Activated CD8-positive, alpha-beta memory T cell treated with anti-CD3 and anti-CD28 coated beads for 1 hour (primary cell): ENCODE data around the gene FAM124B.

Experiments used
- DNase-seq, 2 donors: peaks; one replicate each; pipeline ENCODE4 v3.0.0-alpha.2; 2020; ENCODE audit warnings: low read depth in 1 of 2; ENCODE audit errors: extremely low read depth in 1 of 2

The FAM124B gene

DNA sequence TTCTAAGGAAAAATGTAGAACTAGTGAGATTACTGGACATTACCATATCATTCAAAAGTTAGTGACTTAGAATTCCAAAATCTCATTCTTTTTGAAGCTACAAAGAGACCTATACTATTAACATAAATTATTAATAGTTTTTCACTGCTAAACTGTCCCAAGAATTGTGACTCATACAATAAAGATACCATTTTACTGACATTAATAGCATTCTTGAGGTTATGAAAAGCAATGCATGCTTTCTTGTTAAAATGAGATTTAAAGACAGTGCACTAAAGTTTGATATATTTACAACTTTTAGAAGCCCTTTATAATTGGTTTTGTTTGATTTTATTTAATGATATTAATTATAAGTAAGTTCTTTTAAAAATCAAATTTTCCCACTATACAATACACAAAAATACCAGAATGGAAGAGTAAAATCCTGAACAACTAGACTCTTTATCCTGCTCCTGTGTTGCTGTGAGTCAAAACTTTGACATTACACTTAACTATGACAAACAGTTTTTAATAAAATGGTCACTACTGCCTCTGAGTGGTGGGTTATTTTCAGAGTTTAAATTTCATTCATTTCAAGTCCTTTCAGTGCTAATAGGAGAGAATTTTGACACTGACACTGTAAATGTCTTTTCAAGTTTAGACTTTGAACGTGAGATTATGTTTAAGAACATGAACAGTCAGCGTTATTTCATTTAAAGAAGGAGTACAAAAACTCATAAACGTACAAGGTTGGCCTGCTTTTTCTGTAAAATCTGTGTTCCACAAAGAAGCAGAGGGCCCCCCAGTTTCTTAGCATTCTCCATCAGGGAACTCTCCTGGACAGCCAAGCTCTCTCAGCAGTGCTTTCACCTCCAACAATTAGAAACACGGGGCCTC is 54.5 kb downstream of the FAM124B start:
- DNase-seq: no peak

DNA sequence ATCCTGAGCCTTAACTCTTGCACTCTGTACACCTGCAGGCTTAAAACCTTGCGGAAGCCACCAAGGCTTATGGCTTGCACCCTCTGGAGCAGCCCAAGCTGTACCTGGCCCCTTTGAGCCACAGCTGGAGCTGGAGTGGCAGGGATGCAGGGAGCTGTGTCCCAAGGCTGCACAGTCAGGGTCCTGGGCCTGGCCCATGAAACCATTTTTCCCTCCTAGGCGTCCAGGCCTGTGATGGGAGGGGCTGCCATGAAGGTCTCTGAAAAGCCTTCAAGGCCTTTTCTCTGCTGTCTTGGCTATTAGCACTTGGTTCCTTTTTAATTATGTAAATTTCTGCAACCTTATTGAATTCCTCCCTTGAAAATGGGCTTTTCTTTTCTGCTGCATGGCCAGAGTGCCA is 56.4 kb downstream of the FAM124B start:
- DNase-seq: no peak

DNA sequence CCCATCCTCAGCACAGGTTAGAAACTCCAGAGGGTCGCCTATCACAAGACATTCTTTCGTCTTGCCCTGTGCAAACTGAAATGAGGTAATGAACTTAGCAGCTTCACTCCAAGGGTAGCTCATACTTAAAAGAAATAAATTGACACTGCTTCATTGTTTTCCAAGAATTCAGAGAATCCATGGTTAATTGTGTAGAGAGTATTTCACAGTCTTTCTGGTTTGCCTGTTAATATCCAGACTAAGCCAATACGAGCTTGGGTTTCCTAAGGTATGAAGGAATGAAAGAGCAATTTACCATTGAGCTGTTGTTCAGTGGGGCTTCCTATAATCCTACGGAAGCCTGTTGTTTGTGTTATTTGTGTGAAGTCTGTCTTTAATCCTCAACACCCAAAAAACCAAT is 58.7 kb downstream of the FAM124B start:
- DNase-seq: no peak

DNA sequence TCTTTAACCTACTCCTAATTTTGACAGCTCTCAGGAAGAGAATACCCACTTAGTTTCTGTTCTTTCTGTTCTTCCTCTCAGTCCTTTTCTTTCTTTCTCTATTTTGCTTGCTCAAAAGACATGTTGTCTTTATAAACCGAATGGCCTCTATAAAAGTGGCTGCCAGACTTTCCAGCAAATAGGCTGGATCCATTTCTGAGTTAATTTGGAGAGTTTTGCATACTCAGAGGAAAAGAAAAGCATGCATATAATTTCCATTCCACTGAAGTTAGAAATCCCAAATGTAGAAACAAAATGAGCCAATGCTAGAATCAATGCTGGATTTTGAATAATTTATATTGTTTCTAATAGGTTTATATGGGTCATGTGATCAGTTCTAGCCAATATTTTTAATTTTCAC is 65.9 kb downstream of the FAM124B start:
- no peak for DNase-seq

DNA sequence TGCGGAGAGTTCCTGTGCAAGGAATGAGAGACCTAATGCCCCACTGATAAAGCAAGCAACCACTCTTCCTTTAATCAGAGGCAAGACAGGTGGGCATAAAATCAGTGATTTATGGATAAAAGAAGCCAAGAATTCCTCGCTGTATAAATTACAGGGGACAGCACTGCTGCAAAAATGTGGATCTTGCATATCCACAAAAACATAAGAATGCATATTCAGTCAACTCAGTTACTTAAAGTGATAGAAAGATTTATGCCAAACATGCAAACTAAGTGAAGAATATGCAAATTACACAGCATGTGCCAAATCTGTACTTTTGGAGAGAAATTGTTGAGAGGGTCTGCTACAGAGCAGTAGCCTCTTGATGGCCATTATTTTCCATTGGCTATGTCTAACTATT is 67.2 kb downstream of the FAM124B start:
- DNase-seq: no peak

DNA sequence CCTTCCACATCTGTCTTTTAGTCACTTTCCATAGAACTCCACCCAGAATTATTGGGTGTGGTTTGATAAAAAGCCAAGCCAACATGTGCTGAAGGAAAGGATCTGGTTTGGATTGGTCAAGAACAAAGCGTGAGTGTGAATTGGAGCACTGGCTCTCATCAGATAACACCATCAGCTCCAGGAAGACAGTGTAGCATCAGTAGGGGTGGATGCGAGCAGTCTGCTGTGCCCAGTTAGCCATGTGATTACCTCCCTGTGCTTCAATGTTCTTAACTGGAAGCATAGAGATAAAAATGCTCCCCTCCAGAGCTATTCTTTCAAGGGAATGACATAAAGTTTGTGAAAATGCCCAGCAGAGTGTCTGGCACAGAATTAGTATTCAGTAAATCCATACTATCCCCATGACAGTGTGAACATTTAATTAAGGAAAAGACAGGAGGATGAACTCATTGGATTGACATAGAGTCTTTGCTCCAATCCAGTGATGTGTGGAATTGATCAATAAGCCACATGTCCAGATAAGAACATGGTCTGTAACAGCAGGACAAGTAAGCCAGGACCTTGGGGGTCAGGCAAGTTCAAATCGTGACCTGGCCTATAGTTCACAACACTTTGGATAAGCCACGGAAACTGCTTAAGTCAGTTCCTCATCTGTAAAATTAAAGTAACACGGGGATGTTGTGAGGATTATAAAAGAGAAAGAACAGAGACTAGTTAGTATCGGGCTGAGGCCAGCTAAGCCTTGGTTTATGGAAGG is 68.0 kb downstream of the FAM124B start:
- DNase-seq: no peak

DNA sequence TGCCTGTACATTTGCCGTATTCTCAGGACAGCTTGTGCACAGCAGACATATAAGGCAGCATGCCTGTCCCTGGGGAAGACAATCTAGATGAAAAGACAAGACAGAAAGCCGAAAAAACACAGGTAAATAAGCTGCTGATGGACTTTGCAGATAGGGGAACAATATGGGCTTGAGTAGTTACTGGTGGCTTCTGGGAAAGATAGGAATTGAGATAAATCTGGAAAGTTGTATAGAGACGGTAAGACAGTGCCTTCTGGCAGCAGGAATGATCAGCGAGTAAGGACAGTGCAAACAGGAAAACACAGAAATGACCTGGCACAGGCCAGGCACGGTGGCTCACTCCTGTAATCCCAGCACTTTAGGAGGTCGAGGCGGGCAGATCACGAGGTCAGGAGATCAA is 70.2 kb downstream of the FAM124B start:
- DNase-seq: no peak

DNA sequence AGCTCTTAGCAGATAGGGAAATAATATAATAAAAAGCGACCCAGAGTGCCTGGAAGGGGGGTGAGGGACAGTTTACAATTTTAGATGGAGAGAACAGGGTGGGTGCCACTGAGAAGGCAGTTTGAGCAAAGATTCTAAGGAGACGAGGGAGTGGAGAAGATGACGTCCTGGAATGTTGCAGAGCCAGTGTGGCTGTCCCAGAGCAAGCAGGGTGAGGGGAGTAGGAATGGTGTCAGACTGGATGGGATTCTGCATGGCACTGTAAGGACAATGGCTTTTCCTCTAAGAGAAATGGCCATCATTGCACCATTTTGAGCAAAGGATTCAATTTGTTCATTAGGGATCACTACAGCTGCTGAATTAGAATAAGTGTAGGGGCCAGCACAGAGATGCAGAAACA is 73.1 kb downstream of the FAM124B start:
- no peak for DNase-seq
